GM10248 (cell line): Measurements from ENCODE around the gene DUS1L.

Source experiments
- CTCF ChIA-PET: fragments of 300-600 bp; sonication (Branson Sonifier 250); formaldehyde crosslinking; extraction: SDS; loops from one replicate; lab custom pipeline; 2021; ENCODE audit warnings: antibody characterized with exemption; lab: Yijun Ruan, JAX
- POLR2A ChIA-PET: fragments of 350-650 bp; sonication (Branson Sonifier 250); formaldehyde crosslinking; extraction: SDS; loops from one replicate; lab custom pipeline; 2020; ENCODE audit warnings: antibody characterized with exemption; lab: Yijun Ruan, JAX
- DNase-seq: peaks from one replicate; pipeline ENCODE4 v3.0.0; 2012; ENCODE audit errors: extremely low spot score
- TF ChIP-seq, protein P1 (sequence below): IDR thresholded peaks from 2 replicates; pipeline ENCODE4 v1.5.1; 2012; ENCODE audit warnings: mild to moderate bottlenecking, low read depth; ENCODE audit errors: extremely low read depth, missing control alignments, control extremely low read depth

Gene DUS1L

DNA sequence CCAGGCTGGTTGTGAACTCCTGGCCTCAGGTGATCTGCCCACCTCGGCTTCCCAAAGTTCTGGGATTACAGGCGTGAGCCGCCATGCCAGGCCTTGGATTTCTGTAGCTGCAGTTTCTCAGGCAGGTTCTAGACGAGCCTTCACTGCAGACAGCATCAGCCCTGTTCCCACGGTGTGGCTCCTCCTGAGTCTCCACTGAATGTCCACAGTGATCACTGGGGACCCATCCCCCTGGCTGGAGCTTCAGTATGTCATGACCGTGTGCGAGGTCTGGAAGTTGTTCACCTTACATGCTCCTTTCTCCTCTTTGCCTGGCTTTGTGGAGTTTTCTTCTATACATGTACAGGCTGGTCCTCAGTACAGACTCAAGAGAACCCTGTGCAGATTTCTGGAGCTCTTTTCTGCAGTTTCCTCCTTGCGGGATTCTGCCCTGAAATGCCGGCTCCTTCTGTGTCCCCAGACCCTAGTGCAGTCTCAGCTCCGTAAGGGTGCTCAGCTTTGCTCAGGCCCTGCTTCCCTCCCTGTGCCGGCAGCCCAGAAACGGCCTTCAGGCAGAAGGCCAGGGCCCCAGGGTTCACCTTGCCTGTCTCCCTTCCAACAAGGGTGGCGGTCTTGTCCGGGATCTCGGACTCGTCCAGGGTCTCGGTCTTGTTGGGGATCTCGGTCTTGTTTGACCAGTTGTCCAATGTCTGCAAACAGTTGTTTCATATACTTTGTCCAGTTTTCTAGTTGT is 46.7 kb upstream of the DUS1L start:
- DNase-seq, result no peak
- TF ChIP-seq, protein P1, sequence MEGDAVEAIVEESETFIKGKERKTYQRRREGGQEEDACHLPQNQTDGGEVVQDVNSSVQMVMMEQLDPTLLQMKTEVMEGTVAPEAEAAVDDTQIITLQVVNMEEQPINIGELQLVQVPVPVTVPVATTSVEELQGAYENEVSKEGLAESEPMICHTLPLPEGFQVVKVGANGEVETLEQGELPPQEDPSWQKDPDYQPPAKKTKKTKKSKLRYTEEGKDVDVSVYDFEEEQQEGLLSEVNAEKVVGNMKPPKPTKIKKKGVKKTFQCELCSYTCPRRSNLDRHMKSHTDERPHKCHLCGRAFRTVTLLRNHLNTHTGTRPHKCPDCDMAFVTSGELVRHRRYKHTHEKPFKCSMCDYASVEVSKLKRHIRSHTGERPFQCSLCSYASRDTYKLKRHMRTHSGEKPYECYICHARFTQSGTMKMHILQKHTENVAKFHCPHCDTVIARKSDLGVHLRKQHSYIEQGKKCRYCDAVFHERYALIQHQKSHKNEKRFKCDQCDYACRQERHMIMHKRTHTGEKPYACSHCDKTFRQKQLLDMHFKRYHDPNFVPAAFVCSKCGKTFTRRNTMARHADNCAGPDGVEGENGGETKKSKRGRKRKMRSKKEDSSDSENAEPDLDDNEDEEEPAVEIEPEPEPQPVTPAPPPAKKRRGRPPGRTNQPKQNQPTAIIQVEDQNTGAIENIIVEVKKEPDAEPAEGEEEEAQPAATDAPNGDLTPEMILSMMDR, result no peak
- CTCF ChIA-PET, result interaction anchor here (1.0 to 1.9 kb wide), 4 partner anchors 10 to 82 kb away, joined by 3 to 5 read pairs (median 4); partner anchors contain the start of gene DCXR
- POLR2A ChIA-PET, result no interaction called here

GRCh38 chr17:82110298-82110697 is 44.7 kb upstream of the DUS1L start:
- ChIA-PET POLR2A (no interaction called here), CTCF (interaction anchor here (1.3 to 1.5 kb wide), 2 partner anchors 12 to 80 kb away, joined by 3 to 5 read pairs; no protein-coding TSS in a partner anchor)
- no peak for DNase-seq
- TF ChIP-seq, protein P1, result no peak

DNA sequence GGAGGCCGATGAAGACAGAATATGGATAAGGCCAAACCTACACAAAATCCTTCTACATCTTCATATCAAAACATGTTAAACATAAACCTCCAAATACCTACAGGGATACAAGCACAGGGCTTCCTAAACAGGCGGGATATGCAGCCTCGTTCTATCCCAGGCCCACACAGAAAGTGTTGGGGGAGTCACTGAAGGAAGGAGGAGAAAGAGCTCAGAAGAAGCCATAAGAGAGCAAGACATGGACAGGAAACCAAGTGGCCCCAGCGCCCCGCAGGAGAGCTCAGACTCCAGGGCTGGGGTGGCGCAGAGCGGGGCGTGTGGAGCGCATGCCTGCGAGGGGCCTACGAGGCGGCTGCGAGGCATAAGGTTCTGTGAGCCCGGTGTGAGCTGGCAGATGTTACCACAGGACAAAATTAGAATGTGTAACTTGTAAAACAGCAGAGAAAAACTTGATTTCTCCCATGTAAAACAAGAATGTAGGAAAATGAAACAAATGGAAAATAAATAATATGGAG is 43.4 kb upstream of the DUS1L start:
- TF ChIP-seq, protein P1, result no peak
- ChIA-PET POLR2A (no interaction called here), CTCF (interaction anchor here (1.3 to 1.6 kb wide), 4 partner anchors 10 to 117 kb away, joined by 3 to 5 read pairs (median 4); no protein-coding TSS in a partner anchor)
- no peak for DNase-seq

GRCh38 chr17:82108496-82108945 is 42.9 kb upstream of the DUS1L start:
- TF ChIP-seq, protein P1, result no peak
- DNase-seq, result no peak
- ChIA-PET POLR2A (no interaction called here), CTCF (interaction anchor here (1.3 to 3.1 kb wide), 5 partner anchors 10 to 116 kb away, joined by 3 to 17 read pairs (median 5); no protein-coding TSS in a partner anchor)

DNA sequence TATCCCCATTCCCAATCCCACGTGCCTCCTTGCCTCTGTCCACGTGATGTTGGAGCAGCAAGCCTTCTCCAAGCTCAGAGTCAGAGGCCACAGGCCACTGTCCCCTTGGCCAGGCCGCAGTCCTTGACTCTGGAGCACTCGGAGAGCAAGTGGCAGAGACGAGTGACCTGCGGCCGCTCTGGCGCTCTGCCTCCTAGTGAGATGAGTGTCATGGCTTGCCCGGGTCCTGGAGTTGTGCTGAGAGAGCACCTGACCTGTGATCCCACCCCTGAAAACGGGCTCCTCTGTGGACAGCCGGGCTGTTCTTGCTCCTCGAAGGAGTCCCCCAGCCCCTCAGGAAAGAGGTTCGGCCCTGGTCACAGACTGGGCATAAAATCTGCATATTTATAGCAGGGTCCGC is 42.4 kb upstream of the DUS1L start:
- DNase-seq, result no peak
- ChIA-PET POLR2A (no interaction called here), CTCF (interaction anchor here (1.0 to 3.1 kb wide), 3 partner anchors 14 to 116 kb away, joined by 3 to 17 read pairs (median 4); no protein-coding TSS in a partner anchor)
- TF ChIP-seq, protein P1, result no peak

- ChIA-PET POLR2A (interaction anchor here (2.0 kb wide), 1 partner anchor 9 kb away, joined by 7 read pairs; the partner anchor contains the start of gene FASN), CTCF (interaction anchor here (1.0 to 3.1 kb wide), 5 partner anchors 14 to 115 kb away, joined by 3 to 17 read pairs (median 4); partner anchors contain the start of gene DCXR)
- DNase-seq, result no peak
- TF ChIP-seq, protein P1, result peak; percentile 37
Measured at GRCh38 chr17:82107341-82107860, 41.8 kb upstream of the DUS1L start.
